Neural progenitor cell (in vitro differentiated cells): ENCODE measurements around the gene KCNN2.

Experiments used
- CTCF ChIP-seq: fragments of 200-600 bp; sonication (generic); IDR thresholded peaks from 2 replicates; pipeline ENCODE4 v1.5.1; 2017; ENCODE audit warnings: antibody characterized with exemption, mild to moderate bottlenecking
- EZH2 ChIP-seq: fragments of 200-600 bp; sonication (generic); IDR thresholded peaks from 2 replicates; pipeline ENCODE4 v1.6.1; 2017; ENCODE audit warnings: antibody characterized with exemption, mild to moderate bottlenecking, moderate library complexity

- no peak for TF ChIP-seq CTCF
- TF ChIP-seq EZH2, result no peak
Measured at GRCh38 chr5:114319821-114320220, 42.0 kb upstream of the KCNN2 start.
